Endothelial cell of umbilical vein (primary cell): ENCODE data around the gene ZNF816. TPM values are rescaled to one million over a fixed set of nuclear protein-coding genes. Genes with fewer than 3 reads are reported as not detected.

Experiments used
- BruUV-seq: library from RNA; stranded (reverse); fragments of 400-500 nt; replicated peaks from 2 replicates; lab custom pipeline; 2021; lab: Mats Ljungman, UMichigan
- CTCF ChIA-PET: fragments of 300-600, 350-600 bp; sonication (Branson Sonifier 250); formaldehyde crosslinking; loops from one replicate; lab custom pipeline; 2021; ENCODE audit warnings: antibody characterized with exemption, inconsistent platforms; lab: Charles Lee
- POLR2A ChIA-PET: fragments of 300-600, 350-600 bp; sonication (Branson Sonifier 250); formaldehyde crosslinking; loops from one replicate; lab custom pipeline; 2021; ENCODE audit warnings: antibody characterized with exemption, inconsistent platforms; lab: Charles Lee
- DNase-seq: peaks from one replicate; pipeline ENCODE4 v3.0.0-alpha.2; 2011; ENCODE audit warnings: low read depth, low spot score
- FAIRE-seq: peaks from 2 replicates; lab custom pipeline; 2011; peaks lifted over from hg19 to GRCh38; lab: Jason Lieb, UNC
- H2AFZ ChIP-seq: 2 replicates; pipeline ENCODE4 v1.6.0; 2012; ENCODE audit warnings: low read depth, low read length, control low read depth, inconsistent platforms
- H3K27ac ChIP-seq: 2 replicates; pipeline ENCODE4 v1.5.1; 2011; ENCODE audit warnings: low read depth, mild to moderate bottlenecking, control low read depth, low read length, moderate library complexity; ENCODE audit not compliant: insufficient read depth
- H3K27me3 ChIP-seq, 2 experiments: 2 replicates each; pipeline versions ENCODE4 v1.6.0 to v1.6.1; 2011; ENCODE audit warnings: low read length in 2 of 2, mixed read lengths in 1 of 2; ENCODE audit not compliant: control insufficient read depth in 2 of 2, insufficient read depth in 2 of 2
- H3K36me3 ChIP-seq, 2 experiments: 2 replicates in 1 of 2; 3 replicates in 1 of 2; pipeline ENCODE4 v1.5.1; 2011; ENCODE audit warnings: low read length in 2 of 2, mild to moderate bottlenecking in 1 of 2, moderate library complexity in 1 of 2; ENCODE audit not compliant: control insufficient read depth in 2 of 2, insufficient read depth in 2 of 2; ENCODE audit errors: extremely low read depth in 1 of 2
- H3K4me1 ChIP-seq: 3 replicates; pipeline ENCODE4 v1.5.1; 2011; ENCODE audit warnings: mild to moderate bottlenecking, low read length; ENCODE audit not compliant: control insufficient read depth, insufficient read depth; ENCODE audit errors: extremely low read depth
- H3K4me2 ChIP-seq: 2 replicates; pipeline ENCODE4 v1.6.1; 2011; ENCODE audit warnings: low read length, control low read depth, mixed read lengths; ENCODE audit not compliant: insufficient read depth
- H3K4me3 ChIP-seq, 3 experiments: fragments of 200-600 bp in 1 of 3; sonication (generic), shearing (Covaris generic) in 1 of 3; replicated peaks in 1 of 3; 2 replicates each; pipeline ENCODE4 v1.5.1; 2011 to 2016; ENCODE audit warnings: control low read depth in 3 of 3, low read length in 3 of 3, mild to moderate bottlenecking in 2 of 3, inconsistent platforms in 1 of 3, low read depth in 1 of 3, moderate library complexity in 1 of 3; ENCODE audit not compliant: insufficient read depth in 1 of 3
- H3K79me2 ChIP-seq: 2 replicates; pipeline ENCODE4 v1.6.0; 2012; ENCODE audit warnings: low read length, inconsistent platforms; ENCODE audit not compliant: control insufficient read depth, insufficient read depth
- H3K9ac ChIP-seq: replicated peaks from 2 replicates; pipeline ENCODE3; 2011; ENCODE audit warnings: low read length, control low read depth; ENCODE audit not compliant: insufficient read depth; ENCODE audit errors: extremely low read depth
- H3K9me1 ChIP-seq: replicated peaks from 3 replicates; pipeline ENCODE4 v1.6.0; 2011; ENCODE audit warnings: mild to moderate bottlenecking, low read length; ENCODE audit not compliant: control insufficient read depth, insufficient read depth; ENCODE audit errors: extremely low read depth
- H3K9me3 ChIP-seq: replicated peaks from 2 replicates; pipeline ENCODE4 v1.5.1; 2012; ENCODE audit warnings: low read length, inconsistent platforms; ENCODE audit not compliant: control insufficient read depth, insufficient read depth
- H4K20me1 ChIP-seq: replicated peaks from 2 replicates; pipeline ENCODE3; 2011; ENCODE audit warnings: mild to moderate bottlenecking, low read length; ENCODE audit not compliant: control insufficient read depth, insufficient read depth; ENCODE audit errors: extremely low read depth
- CTCF ChIP-seq, 2 donors: IDR thresholded peaks; 1 replicate in 1 of 2; 2 replicates in 1 of 2; pipeline ENCODE4 v1.5.1; 2011; ENCODE audit warnings: low read length in 2 of 2, mild to moderate bottlenecking in 2 of 2, moderate library complexity in 2 of 2, control low read depth in 1 of 2, inconsistent platforms in 1 of 2, low read depth in 1 of 2; ENCODE audit not compliant: insufficient read depth in 1 of 2; ENCODE audit errors: extremely low read depth in 1 of 2
- EZH2 ChIP-seq: IDR thresholded peaks from 2 replicates; pipeline ENCODE4 v1.6.1; 2012; ENCODE audit warnings: borderline replicate concordance, low read depth, mild to moderate bottlenecking, moderate library complexity, low read length, inconsistent platforms; ENCODE audit not compliant: severe bottlenecking
- FOS ChIP-seq: IDR thresholded peaks from 2 replicates; pipeline ENCODE4 v1.6.1; 2011; ENCODE audit warnings: mild to moderate bottlenecking, low read length, moderate library complexity, borderline replicate concordance; ENCODE audit not compliant: insufficient read depth
- GATA2 ChIP-seq: IDR thresholded peaks from 2 replicates; pipeline ENCODE4 v1.7.0; 2011; ENCODE audit warnings: low read depth, mild to moderate bottlenecking, moderate library complexity, mixed read lengths, low read length; ENCODE audit not compliant: insufficient read length, insufficient read depth
- JUN ChIP-seq: IDR thresholded peaks from 2 replicates; pipeline ENCODE4 v1.6.1; 2011; ENCODE audit warnings: borderline replicate concordance, low read depth; ENCODE audit not compliant: insufficient read length, insufficient read depth
- MAX ChIP-seq: IDR thresholded peaks from 2 replicates; pipeline ENCODE4 v1.6.1; 2011; ENCODE audit not compliant: insufficient read depth, insufficient read length
- MYC ChIP-seq: IDR thresholded peaks from one replicate; pipeline ENCODE4 v1.6.1; 2011; ENCODE audit warnings: mild to moderate bottlenecking, low read depth, low read length
- POLR2A ChIP-seq: IDR thresholded peaks from 2 replicates; pipeline ENCODE4 v1.6.1; 2012; ENCODE audit warnings: low read depth, mild to moderate bottlenecking, control low read depth, low read length
- POLR2AphosphoS5 ChIP-seq: IDR thresholded peaks from 2 replicates; pipeline ENCODE4 v1.6.1; 2012; ENCODE audit warnings: low read depth, mild to moderate bottlenecking, control low read depth, low read length, moderate library complexity; ENCODE audit not compliant: insufficient read depth
- dilution Hi-C: fragments of 300-500 bp; cut with MboI; formaldehyde crosslinking; loops from one replicate; pipeline ENCODE4 v1.15.0; 2019; ENCODE audit warnings: low sequenced_read_pairs; ENCODE audit not compliant: extremely low pct_ligation_motif_present
- intact Hi-C: fragments of 100-400 bp; cut with micrococcal nuclease; formaldehyde crosslinking; loops from one replicate; pipeline ENCODE4 v1.10.0; 2022
- polyA plus RNA-seq, 4 experiments: library from polyadenylated mRNA; depleted of rRNA in 3 of 4; stranded (reverse) in 3 of 4; unstranded in 1 of 4; fragments of >200 nt; gene quantifications; 2 replicates each; pipeline versions ENCODE4 v1.2.1 to v1.2.3, GENCODE V29; 2011 to 2012; ENCODE audit warnings: missing spikeins in 1 of 4
- total RNA-seq: library from RNA; stranded (reverse); gene quantifications from 2 replicates; pipeline ENCODE4 v1.2.3, GENCODE V29; 2021

ZNF816 gene
- total and polyA plus RNA-seq, 2 donors (not counting 3 experiments of a cell fraction or from before 2014, with no cell fraction given) = 1.8 to 4.9 TPM

- no peaks in the 10 kb centered on the region for H3K4me1 ChIP-seq
- dilution Hi-C loops = no loop called here
- H2AFZ ChIP-seq = no peak overlapping the region
- no peaks in the 10 kb centered on the region for H4K20me1 ChIP-seq
- no peak overlapping the region for H3K27ac ChIP-seq
- H3K9ac ChIP-seq = no peak overlapping the region
- DNase-seq (no peak), FAIRE-seq (no peak)
- intact Hi-C loops = no loop called here
- H3K36me3 ChIP-seq = no peaks in the 10 kb centered on the region
- no peaks in the 10 kb centered on the region for H3K27me3 ChIP-seq
- H3K9me3 ChIP-seq = no peaks in the 10 kb centered on the region
- H3K79me2 ChIP-seq = no peaks in the 10 kb centered on the region
- no peak overlapping the region for H3K4me2 ChIP-seq
- no peak overlapping the region for H3K4me3 ChIP-seq
- no peaks in the 10 kb centered on the region for H3K9me1 ChIP-seq
- CTCF ChIA-PET = no interaction called here
- no TSS peak for BruUV-seq
- TF ChIP-seq POLR2AphosphoS5 (no peak), EZH2 (no peak), MYC (no peak), FOS (no peak), POLR2A (no peak), MAX (no peak), JUN (no peak), CTCF (IDR thresholded peaks at IDR 0.05; ENCODE audit: extremely low read depth in 1 of 2, insufficient read depth in 1 of 2, low read depth in 1 of 2, low read length in 2 of 2) (no peak), GATA2 (no peak)
- POLR2A ChIA-PET = no interaction called here
These were observed 44.9 kb upstream of the ZNF816 start for GRCh38 chr19:53007606-53008005.
